Neural progenitor cell (in vitro differentiated cells): Measurements from ENCODE around the gene SLC16A5. TPM values are rescaled to one million over a fixed set of nuclear protein-coding genes. Genes with fewer than 3 reads are reported as not detected.
"Not testable (repeated sequence)": the region's sequence is repeated elsewhere in the genome, so short reads cannot be mapped to it uniquely, and the experiment has no call there.

Experiments used
- DNase-seq: peaks from one replicate; pipeline ENCODE4 v3.0.0-alpha.2; 2016; ENCODE audit warnings: low spot score
- H2AFZ ChIP-seq: fragments of 200-600 bp; sonication (generic); replicated peaks from 2 replicates; pipeline ENCODE4 v1.6.1; 2016; ENCODE audit warnings: antibody characterized with exemption
- H3F3A ChIP-seq: fragments of 200-600 bp; sonication (generic); 2 replicates; pipeline ENCODE4 v1.6.1; 2016; ENCODE audit warnings: antibody characterized with exemption, low read depth
- H3K27ac ChIP-seq: fragments of 200-600 bp; sonication (generic); 2 replicates; pipeline ENCODE4 v1.5.1; 2016; ENCODE audit warnings: mild to moderate bottlenecking
- H3K27me3 ChIP-seq: fragments of 200-600 bp; sonication (generic); 2 replicates; pipeline ENCODE4 v1.6.1; 2016; ENCODE audit warnings: mild to moderate bottlenecking, moderate library complexity
- H3K36me3 ChIP-seq: fragments of 200-600 bp; sonication (generic); 2 replicates; pipeline ENCODE4 v1.5.1; 2016
- H3K4me1 ChIP-seq: fragments of 200-600 bp; sonication (generic); 2 replicates; pipeline ENCODE4 v1.6.1; 2016; ENCODE audit warnings: mixed run types
- H3K4me2 ChIP-seq: fragments of 200-600 bp; sonication (generic); 2 replicates; pipeline ENCODE4 v1.6.1; 2016
- H3K4me3 ChIP-seq: fragments of 200-600 bp; sonication (generic); 2 replicates; pipeline ENCODE4 v1.5.1; 2016
- H3K79me2 ChIP-seq: fragments of 200-600 bp; sonication (generic); 2 replicates; pipeline ENCODE4 v1.6.1; 2016; ENCODE audit warnings: low read depth
- H3K9ac ChIP-seq: fragments of 200-600 bp; sonication (generic); 2 replicates; pipeline ENCODE4 v1.6.1; 2016
- H3K9me3 ChIP-seq: fragments of 200-600 bp; sonication (generic); 2 replicates; pipeline ENCODE4 v1.5.1; 2016; ENCODE audit warnings: low read depth
- H4K20me1 ChIP-seq: fragments of 200-600 bp; sonication (generic); 2 replicates; pipeline ENCODE4 v1.6.1; 2016; ENCODE audit warnings: low read depth
- H3K27ac Mint-ChIP-seq: 3 replicates; pipeline ENCODE4 v1.8.0; 2021; ENCODE audit warnings: mixed read lengths
- H3K27me3 Mint-ChIP-seq: 2 replicates; pipeline ENCODE4 v1.8.0; 2022; ENCODE audit warnings: low read depth, mild to moderate bottlenecking, inconsistent platforms, moderate library complexity, mixed read lengths; ENCODE audit not compliant: insufficient read depth
- H3K36me3 Mint-ChIP-seq: 3 replicates; pipeline ENCODE4 v1.8.0; 2021; ENCODE audit warnings: mixed read lengths
- H3K4me1 Mint-ChIP-seq: 3 replicates; pipeline ENCODE4 v1.8.0; 2021; ENCODE audit warnings: mixed read lengths
- H3K4me3 Mint-ChIP-seq: 3 replicates; pipeline ENCODE4 v1.8.0; 2021; ENCODE audit warnings: mild to moderate bottlenecking, moderate library complexity, mixed read lengths
- H3K9me3 Mint-ChIP-seq: 3 replicates; pipeline ENCODE4 v1.8.0; 2020; ENCODE audit warnings: mixed read lengths
- EZH2 ChIP-seq: fragments of 200-600 bp; sonication (generic); IDR thresholded peaks from 2 replicates; pipeline ENCODE4 v1.6.1; 2017; ENCODE audit warnings: antibody characterized with exemption, mild to moderate bottlenecking, moderate library complexity
- EZH2phosphoT487 ChIP-seq: fragments of 200-600 bp; sonication (generic); IDR thresholded peaks from 2 replicates; pipeline ENCODE4 v1.6.1; 2017; ENCODE audit warnings: antibody characterized with exemption
- total RNA-seq: library from RNA; depleted of rRNA; stranded (reverse); fragments of >200 nt; gene quantifications from 2 replicates; pipeline ENCODE4 v1.2.3, GENCODE V29; 2015; ENCODE audit warnings: low replicate concordance
- TF ChIP-seq, protein P1 (sequence below): fragments of 200-600 bp; sonication (generic); IDR thresholded peaks from 2 replicates; pipeline ENCODE4 v1.5.1; 2017; ENCODE audit warnings: antibody characterized with exemption, mild to moderate bottlenecking

SLC16A5 gene
- total RNA-seq, 1 donor from 2014 or later, result 3.4 TPM

DNA sequence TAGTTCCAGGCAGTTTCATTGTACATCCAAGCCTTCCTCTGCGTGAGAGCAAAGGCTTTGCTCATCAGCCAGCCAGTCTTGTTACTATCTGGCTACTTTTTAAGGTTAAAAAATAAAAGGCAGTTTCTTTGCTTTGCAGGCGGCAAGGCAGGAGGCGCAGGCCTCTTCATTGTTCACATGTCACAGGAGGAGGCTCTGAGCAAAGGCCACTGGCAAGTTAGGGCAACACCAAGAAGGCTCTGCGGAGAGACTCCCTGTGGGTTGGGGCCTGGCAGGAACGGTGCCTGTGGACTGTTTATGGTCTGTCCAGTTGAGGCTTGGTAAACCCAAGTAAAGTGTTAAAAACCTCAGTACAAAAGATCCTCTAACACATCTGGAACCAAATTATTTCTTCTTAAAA is 47.7 kb downstream of the SLC16A5 start:
- TF ChIP-seq EZH2phosphoT487 (no peak), EZH2 (no peak)
- TF ChIP-seq, protein P1, sequence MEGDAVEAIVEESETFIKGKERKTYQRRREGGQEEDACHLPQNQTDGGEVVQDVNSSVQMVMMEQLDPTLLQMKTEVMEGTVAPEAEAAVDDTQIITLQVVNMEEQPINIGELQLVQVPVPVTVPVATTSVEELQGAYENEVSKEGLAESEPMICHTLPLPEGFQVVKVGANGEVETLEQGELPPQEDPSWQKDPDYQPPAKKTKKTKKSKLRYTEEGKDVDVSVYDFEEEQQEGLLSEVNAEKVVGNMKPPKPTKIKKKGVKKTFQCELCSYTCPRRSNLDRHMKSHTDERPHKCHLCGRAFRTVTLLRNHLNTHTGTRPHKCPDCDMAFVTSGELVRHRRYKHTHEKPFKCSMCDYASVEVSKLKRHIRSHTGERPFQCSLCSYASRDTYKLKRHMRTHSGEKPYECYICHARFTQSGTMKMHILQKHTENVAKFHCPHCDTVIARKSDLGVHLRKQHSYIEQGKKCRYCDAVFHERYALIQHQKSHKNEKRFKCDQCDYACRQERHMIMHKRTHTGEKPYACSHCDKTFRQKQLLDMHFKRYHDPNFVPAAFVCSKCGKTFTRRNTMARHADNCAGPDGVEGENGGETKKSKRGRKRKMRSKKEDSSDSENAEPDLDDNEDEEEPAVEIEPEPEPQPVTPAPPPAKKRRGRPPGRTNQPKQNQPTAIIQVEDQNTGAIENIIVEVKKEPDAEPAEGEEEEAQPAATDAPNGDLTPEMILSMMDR, result no peak
- Histone ChIP-seq H3K4me1 (peaks cover under 1% of the 10 kb centered on the region), H3K27me3 (no peaks in the 10 kb centered on the region), H3F3A (peaks cover 99% of the 10 kb centered on the region), H3K36me3 (peaks cover 16% of the 10 kb centered on the region), H3K4me3 (no peak overlapping the region), H3K4me2 (no peak overlapping the region), H3K9ac (peak overlapping the region; percentile 36), H3K79me2 (peaks cover 32% of the 10 kb centered on the region), H3K27ac (peak overlapping the region; percentile 68), H2AFZ (no peak overlapping the region), H4K20me1 (peaks cover 52% of the 10 kb centered on the region), H3K9me3 (no peaks in the 10 kb centered on the region)
- Mint-ChIP-seq H3K27ac (no peak overlapping the region), H3K9me3 (no peaks in the 10 kb centered on the region), H3K36me3 (peaks cover 19% of the 10 kb centered on the region), H3K4me1 (peaks cover 7% of the 10 kb centered on the region), H3K27me3 (peaks cover 2% of the 10 kb centered on the region), H3K4me3 (no peak overlapping the region)
- DNase-seq, result no peak

DNA sequence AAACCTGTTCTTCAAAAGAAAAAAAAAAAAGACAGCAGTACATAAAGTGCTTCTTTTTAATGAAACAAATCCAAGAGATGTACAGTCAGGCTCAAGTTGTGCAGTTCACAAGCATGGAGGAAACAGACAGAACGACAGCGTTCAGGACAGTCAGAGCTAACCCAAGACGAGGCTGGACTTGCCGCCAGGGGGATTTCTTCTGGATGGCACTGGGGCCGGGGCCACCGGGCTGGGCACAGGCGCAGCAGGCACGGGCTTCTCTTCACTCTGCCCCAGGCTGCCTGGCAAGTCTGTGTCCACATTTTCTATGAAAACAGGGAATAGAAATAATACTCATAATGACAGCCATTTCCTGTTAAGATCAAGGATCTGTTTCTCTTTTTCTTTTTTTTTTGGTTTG is 48.2 kb downstream of the SLC16A5 start:
- Histone ChIP-seq H3K79me2 (peaks cover 32% of the 10 kb centered on the region), H2AFZ (no peak overlapping the region), H3K9me3 (no peaks in the 10 kb centered on the region), H3K4me3 (no peak overlapping the region), H3K27ac (peak overlapping the region; percentile 68), H4K20me1 (peaks cover 52% of the 10 kb centered on the region), H3K27me3 (no peaks in the 10 kb centered on the region), H3K9ac (peak overlapping the region; percentile 36), H3K4me1 (no peaks in the 10 kb centered on the region), H3K4me2 (no peak overlapping the region), H3K36me3 (peaks cover 17% of the 10 kb centered on the region), H3F3A (peaks cover 98% of the 10 kb centered on the region)
- Mint-ChIP-seq H3K4me3 (peak overlapping the region; percentile 15), H3K27ac (no peak overlapping the region), H3K27me3 (peaks cover 2% of the 10 kb centered on the region), H3K9me3 (no peaks in the 10 kb centered on the region), H3K36me3 (peaks cover 18% of the 10 kb centered on the region), H3K4me1 (peaks cover 3% of the 10 kb centered on the region)
- TF ChIP-seq, protein P1, result no peak
- no peak for TF ChIP-seq EZH2
- TF ChIP-seq EZH2phosphoT487, result no peak
- no peak for DNase-seq

DNA sequence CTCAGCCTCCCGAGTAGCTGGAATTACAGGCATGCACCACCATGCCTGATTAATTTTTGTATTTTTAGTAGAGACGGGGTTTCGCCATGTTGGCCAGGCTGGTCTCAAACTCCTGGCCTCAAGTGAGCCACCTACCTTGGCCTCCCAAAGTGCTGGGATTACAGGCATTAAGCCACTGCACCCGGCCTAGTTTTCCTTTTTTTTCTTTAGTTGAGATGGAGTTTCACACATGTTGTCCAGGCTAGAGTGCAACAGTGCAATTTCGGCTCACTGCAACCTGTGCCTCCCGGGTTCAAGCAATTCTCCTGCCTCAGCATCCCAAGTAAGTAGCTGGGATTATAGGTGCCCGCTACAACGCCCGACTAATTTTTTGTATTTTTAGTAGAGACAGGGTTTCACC is 50.0 kb downstream of the SLC16A5 start:
- Histone ChIP-seq H4K20me1 (peaks cover 67% of the 10 kb centered on the region), H3F3A (peaks cover 89% of the 10 kb centered on the region), H3K27ac (peak overlapping the region; percentile 20), H3K79me2 (peaks cover 46% of the 10 kb centered on the region), H3K36me3 (peaks cover 21% of the 10 kb centered on the region)
- peaks cover 23% of the 10 kb centered on the region for H3K36me3 Mint-ChIP-seq
- H3K9me3 Mint-ChIP-seq, DNase-seq, H3K27me3 ChIP-seq, H3K9ac ChIP-seq, H3K27me3 Mint-ChIP-seq, H2AFZ ChIP-seq, H3K4me1 ChIP-seq, H3K27ac Mint-ChIP-seq, H3K4me3 Mint-ChIP-seq, H3K4me3 ChIP-seq, H3K4me2 ChIP-seq, H3K4me1 Mint-ChIP-seq, H3K9me3 ChIP-seq: not testable (repeated sequence)

DNA sequence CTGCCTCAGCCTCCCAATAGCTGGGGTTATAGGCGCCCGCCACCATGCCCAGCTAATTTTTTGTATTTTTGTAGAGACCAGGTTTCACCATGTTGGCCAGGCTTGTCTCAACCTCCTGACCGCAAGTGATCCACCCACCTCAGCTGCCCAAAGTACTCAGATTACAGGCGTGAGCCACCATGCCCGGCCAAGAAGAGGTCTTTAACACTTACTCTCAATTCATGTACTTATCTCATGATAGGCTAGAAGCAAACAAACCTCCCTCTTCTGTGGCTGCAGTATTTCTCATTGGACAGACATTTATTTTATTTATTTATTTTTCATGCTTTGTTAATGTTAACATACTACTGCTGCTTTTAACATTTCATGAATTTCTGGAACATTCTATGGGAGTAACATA is 50.8 kb downstream of the SLC16A5 start:
- no peak overlapping the region for H3K27ac Mint-ChIP-seq

More for the DNA sequence above, 50.8 kb downstream of the SLC16A5 start:
- Histone ChIP-seq H3F3A (peaks cover 89% of the 10 kb centered on the region), H3K27me3 (no peaks in the 10 kb centered on the region), H3K4me3 (no peak overlapping the region), H2AFZ (no peak overlapping the region), H3K79me2 (peaks cover 50% of the 10 kb centered on the region), H3K9me3 (no peaks in the 10 kb centered on the region), H4K20me1 (peaks cover 73% of the 10 kb centered on the region), H3K27ac (no peak overlapping the region), H3K9ac (no peak overlapping the region), H3K36me3 (peaks cover 21% of the 10 kb centered on the region), H3K4me1 (no peaks in the 10 kb centered on the region), H3K4me2 (no peak overlapping the region)
- H3K4me1 Mint-ChIP-seq, result no peaks in the 10 kb centered on the region
- peaks cover 2% of the 10 kb centered on the region for H3K27me3 Mint-ChIP-seq
- H3K36me3 Mint-ChIP-seq, result peaks cover 23% of the 10 kb centered on the region
- H3K4me3 Mint-ChIP-seq, result no peak overlapping the region
- no peak for DNase-seq
- TF ChIP-seq, protein P1, result no peak
- TF ChIP-seq EZH2phosphoT487 (no peak), EZH2 (no peak)
- no peaks in the 10 kb centered on the region for H3K9me3 Mint-ChIP-seq
